ENCODE data around the gene SHH. TPM values are rescaled to one million over a fixed set of nuclear protein-coding genes. Genes with fewer than 3 reads are reported as not detected.

SHH gene
- total RNA-seq, 3 donors from 2014 or later = 2.4 to 9.6 (median 6.6) TPM

DNA sequence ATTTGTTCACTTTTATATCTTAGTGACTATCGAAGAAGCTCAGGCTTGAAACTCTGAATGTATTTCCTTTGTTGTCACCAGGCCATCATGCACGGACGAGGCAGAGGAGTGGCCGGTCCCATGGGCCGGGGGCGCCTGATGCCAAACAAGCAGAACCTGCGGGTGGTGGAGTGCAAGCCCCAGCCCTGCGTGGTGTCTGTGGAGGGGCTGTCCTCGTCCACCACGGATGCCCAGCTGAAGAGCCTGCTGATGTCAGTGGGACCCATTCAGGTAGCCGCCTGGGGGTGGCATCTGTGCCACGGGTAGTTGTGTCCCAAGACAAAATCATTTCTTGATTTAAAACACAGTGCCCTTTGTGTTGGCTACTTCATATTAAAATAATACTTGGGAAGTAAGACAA is 45.9 kb downstream of the SHH start:
- ATAC-seq (no peak), DNase-seq (no peak)
- Histone ChIP-seq H3K9me3 (no peaks in the 10 kb centered on the region), H3K4me3 (no peak overlapping the region), H3K36me3 (ENCODE audit: low read depth) (peaks cover 10% of the 10 kb centered on the region), H3K4me1 (ENCODE audit: low read depth) (no peaks in the 10 kb centered on the region)
- TF ChIP-seq, protein P1, sequence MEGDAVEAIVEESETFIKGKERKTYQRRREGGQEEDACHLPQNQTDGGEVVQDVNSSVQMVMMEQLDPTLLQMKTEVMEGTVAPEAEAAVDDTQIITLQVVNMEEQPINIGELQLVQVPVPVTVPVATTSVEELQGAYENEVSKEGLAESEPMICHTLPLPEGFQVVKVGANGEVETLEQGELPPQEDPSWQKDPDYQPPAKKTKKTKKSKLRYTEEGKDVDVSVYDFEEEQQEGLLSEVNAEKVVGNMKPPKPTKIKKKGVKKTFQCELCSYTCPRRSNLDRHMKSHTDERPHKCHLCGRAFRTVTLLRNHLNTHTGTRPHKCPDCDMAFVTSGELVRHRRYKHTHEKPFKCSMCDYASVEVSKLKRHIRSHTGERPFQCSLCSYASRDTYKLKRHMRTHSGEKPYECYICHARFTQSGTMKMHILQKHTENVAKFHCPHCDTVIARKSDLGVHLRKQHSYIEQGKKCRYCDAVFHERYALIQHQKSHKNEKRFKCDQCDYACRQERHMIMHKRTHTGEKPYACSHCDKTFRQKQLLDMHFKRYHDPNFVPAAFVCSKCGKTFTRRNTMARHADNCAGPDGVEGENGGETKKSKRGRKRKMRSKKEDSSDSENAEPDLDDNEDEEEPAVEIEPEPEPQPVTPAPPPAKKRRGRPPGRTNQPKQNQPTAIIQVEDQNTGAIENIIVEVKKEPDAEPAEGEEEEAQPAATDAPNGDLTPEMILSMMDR (IDR thresholded peaks at IDR 0.05) = no peak
- intact Hi-C loops (cut with DNase I, micrococcal nuclease) = loop anchor here (10.0 kb wide), 2 partner anchors 162 to 172 kb away; no protein-coding TSS in a partner anchor

DNA sequence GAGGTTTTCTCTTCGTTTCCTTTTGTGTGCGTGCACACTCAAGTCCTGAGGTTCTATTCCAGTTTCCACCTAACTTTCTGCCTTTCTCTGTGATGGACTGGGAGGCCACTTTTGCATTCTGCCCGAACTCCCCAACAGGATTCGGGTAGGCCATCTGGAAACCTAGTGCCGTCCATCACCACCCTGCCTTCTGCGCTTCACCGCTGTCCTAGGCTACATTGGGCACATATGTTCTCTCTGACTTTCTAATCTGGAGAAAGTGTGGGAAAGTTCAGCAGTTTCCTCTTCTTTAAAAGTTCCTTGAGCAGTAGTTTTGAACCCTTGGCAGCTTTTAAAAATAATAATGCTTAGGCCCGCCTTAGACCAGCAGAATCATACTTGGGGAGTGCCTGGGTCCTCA is 46.8 kb downstream of the SHH start:
- TF ChIP-seq, protein P1 (IDR thresholded peaks at IDR 0.05) = no peak

DNA sequence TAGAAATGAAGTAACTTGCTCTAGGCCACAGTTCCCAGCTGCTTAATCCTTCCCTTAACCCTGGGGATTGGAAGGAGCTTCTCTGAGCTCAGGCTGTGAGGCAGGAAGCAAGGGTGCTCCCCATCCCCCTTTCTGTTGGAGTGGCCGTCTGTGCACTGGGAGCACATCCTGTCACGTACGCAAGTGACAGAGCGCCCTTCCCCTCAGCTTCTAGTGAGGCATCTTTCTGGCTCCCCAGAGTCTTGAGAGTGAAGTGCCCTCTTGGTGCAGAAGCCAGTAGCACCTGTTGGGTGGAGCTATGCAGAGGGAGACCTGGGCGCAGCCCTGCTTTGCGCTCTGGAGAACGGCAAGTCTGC is 47.8 kb downstream of the SHH start:
- intact Hi-C loops (cut with DNase I, micrococcal nuclease) = loop anchor here (10.0 kb wide), 2 partner anchors 160 to 170 kb away; no protein-coding TSS in a partner anchor
- peaks cover 10% of the 10 kb centered on the region for H3K36me3 ChIP-seq (ENCODE audit: low read depth)
- peak; percentile 5 for ATAC-seq
- H3K4me1 ChIP-seq (ENCODE audit: low read depth) = peaks cover 7% of the 10 kb centered on the region
- H3K9me3 ChIP-seq = no peaks in the 10 kb centered on the region
- DNase-seq = no peak
- TF ChIP-seq, protein P1 (IDR thresholded peaks at IDR 0.05) = no peak
- no peak overlapping the region for H3K4me3 ChIP-seq

More for the DNA sequence above, 46.8 kb downstream of the SHH start:
- ATAC-seq (no peak), DNase-seq (no peak)
- Histone ChIP-seq H3K4me1 (ENCODE audit: low read depth) (no peaks in the 10 kb centered on the region), H3K4me3 (no peak overlapping the region), H3K9me3 (no peaks in the 10 kb centered on the region), H3K36me3 (ENCODE audit: low read depth) (peaks cover 10% of the 10 kb centered on the region)
- intact Hi-C loops (cut with DNase I, micrococcal nuclease) = loop anchor here (10.0 kb wide), 2 partner anchors 161 to 171 kb away; no protein-coding TSS in a partner anchor

DNA sequence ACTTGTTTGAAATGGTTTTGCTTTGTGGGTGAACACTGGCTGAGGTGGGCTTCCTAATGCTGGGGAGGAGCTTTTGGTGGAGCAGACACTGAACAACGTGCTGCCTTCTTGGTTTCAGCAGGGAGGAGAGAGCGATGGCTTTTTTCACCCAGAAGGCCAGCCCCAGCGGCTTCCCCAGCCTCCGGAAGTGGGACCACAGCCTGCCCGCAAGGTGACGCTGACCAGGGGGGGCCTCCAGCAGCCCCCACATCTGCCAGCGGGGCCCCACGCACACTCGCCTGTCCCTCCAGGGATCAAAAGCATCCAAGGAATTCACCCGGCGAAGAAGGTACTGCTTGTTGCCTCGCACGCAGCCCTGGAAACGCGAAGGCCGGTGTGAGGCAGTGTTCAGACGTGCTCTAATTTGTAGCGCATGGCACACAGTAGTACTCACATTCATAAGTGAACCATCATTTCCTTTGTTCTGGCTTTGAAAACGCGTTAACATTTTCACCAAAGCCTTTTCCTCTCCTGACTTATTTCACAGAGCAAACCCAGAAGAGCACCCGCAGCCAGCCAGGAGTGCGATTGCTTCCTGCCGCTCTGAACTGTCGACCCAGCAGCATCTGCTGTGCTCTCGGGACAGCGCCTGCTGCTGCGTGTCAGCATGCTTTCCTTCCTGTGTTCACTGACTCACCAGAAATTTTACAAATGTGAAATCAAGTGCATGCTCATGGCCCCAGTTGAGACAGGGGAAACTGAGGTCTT is 48.4 kb downstream of the SHH start:
- no peak overlapping the region for H3K4me3 ChIP-seq
- intact Hi-C loops (cut with DNase I, micrococcal nuclease) = loop anchor here (10.0 kb wide), 2 partner anchors 159 to 169 kb away; no protein-coding TSS in a partner anchor
- TF ChIP-seq, protein P1 (IDR thresholded peaks at IDR 0.05) = no peak
- ATAC-seq (peak; percentile 37), DNase-seq (no peak)
- H3K9me3 ChIP-seq = no peaks in the 10 kb centered on the region
- H3K4me1 ChIP-seq (ENCODE audit: low read depth) = peaks cover 7% of the 10 kb centered on the region
- peaks cover 10% of the 10 kb centered on the region for H3K36me3 ChIP-seq (ENCODE audit: low read depth)

DNA sequence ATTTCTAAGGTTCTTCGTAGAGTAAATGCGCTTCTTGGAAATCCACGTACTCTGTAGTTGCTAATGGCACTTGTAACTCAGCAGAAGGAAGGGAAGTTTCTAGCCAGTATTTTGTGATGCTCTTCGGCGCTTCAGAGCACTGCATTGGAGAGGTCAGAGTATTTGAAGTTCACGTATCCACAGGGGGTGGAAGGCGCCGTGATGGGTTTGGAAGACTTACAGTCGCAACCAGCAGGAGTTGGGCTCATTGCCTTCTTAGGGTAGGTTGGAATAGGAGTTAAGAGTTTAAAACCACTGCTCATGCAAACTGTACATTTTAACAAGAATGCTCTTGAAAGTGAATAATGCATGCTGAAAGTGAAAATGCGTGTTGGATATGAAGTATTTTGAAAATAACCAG is 49.1 kb downstream of the SHH start:
- DNase-seq (no peak), ATAC-seq (no peak)
- TF ChIP-seq, protein P1 (IDR thresholded peaks at IDR 0.05) = no peak
- peaks cover 10% of the 10 kb centered on the region for H3K36me3 ChIP-seq (ENCODE audit: low read depth)
- no peaks in the 10 kb centered on the region for H3K9me3 ChIP-seq
- H3K4me1 ChIP-seq (ENCODE audit: low read depth) = peaks cover 7% of the 10 kb centered on the region
- H3K4me3 ChIP-seq = no peak overlapping the region
- intact Hi-C loops (cut with DNase I, micrococcal nuclease) = loop anchor here (10.0 kb wide), 2 partner anchors 158 to 168 kb away; no protein-coding TSS in a partner anchor

All from mucosa of descending colon (tissue), 3 donors.